GM23248 (cell line): Measurements from ENCODE around the gene OXSR1. TPM values are rescaled to one million over a fixed set of nuclear protein-coding genes. Genes with fewer than 3 reads are reported as not detected.

Source experiments
- DNase-seq: peaks from one replicate; pipeline ENCODE4 v3.0.0-alpha.2; 2015
- H2AFZ ChIP-seq: fragments of 200-600 bp; sonication (generic); 2 replicates; pipeline ENCODE4 v1.6.1; 2016; ENCODE audit warnings: antibody characterized with exemption
- H3F3A ChIP-seq: fragments of 200-600 bp; sonication (generic); 2 replicates; pipeline ENCODE4 v1.6.1; 2016; ENCODE audit warnings: mild to moderate bottlenecking, antibody characterized with exemption, mixed run types; ENCODE audit not compliant: insufficient read depth
- H3K27ac ChIP-seq: fragments of 200-600 bp; sonication (generic); 2 replicates; pipeline ENCODE4 v1.5.1; 2016; ENCODE audit warnings: mild to moderate bottlenecking
- H3K27me3 ChIP-seq: fragments of 200-600 bp; sonication (generic); replicated peaks from 2 replicates; pipeline ENCODE4 v1.6.1; 2016; ENCODE audit warnings: mild to moderate bottlenecking; ENCODE audit not compliant: insufficient read depth
- H3K36me3 ChIP-seq: fragments of 200-600 bp; sonication (generic); 2 replicates; pipeline ENCODE4 v1.6.1; 2016; ENCODE audit warnings: low read depth, mild to moderate bottlenecking
- H3K4me1 ChIP-seq: fragments of 200-600 bp; sonication (generic); 2 replicates; pipeline ENCODE4 v1.6.1; 2016; ENCODE audit warnings: mild to moderate bottlenecking; ENCODE audit not compliant: insufficient read depth
- H3K4me2 ChIP-seq: fragments of 200-600 bp; sonication (generic); one replicate; pipeline ENCODE4 v1.6.1; 2016; ENCODE audit warnings: mild to moderate bottlenecking; ENCODE audit not compliant: unreplicated experiment
- H3K4me3 ChIP-seq: fragments of 200-600 bp; sonication (generic); 2 replicates; pipeline ENCODE4 v1.5.1; 2016; ENCODE audit warnings: mild to moderate bottlenecking
- H3K79me2 ChIP-seq: fragments of 200-600 bp; sonication (generic); 2 replicates; pipeline ENCODE4 v1.6.1; 2016; ENCODE audit warnings: mild to moderate bottlenecking; ENCODE audit not compliant: insufficient read depth
- H3K9ac ChIP-seq: fragments of 200-600 bp; sonication (generic); 2 replicates; pipeline ENCODE4 v1.6.1; 2016; ENCODE audit warnings: mild to moderate bottlenecking
- H3K9me2 ChIP-seq: fragments of 200-600 bp; sonication (generic); 2 replicates; pipeline ENCODE4 v1.6.1; 2016; ENCODE audit warnings: mixed run types, mild to moderate bottlenecking, moderate library complexity; ENCODE audit not compliant: insufficient read depth
- H3K9me3 ChIP-seq: fragments of 200-600 bp; sonication (generic); one replicate; pipeline ENCODE4 v1.6.1; 2017; ENCODE audit warnings: low read depth
- H4K20me1 ChIP-seq: fragments of 200-600 bp; sonication (generic); 2 replicates; pipeline ENCODE4 v1.6.0; 2016; ENCODE audit not compliant: insufficient read depth
- EZH2 ChIP-seq: fragments of 200-600 bp; sonication (generic); IDR thresholded peaks from 2 replicates; pipeline ENCODE4 v1.6.1; 2018; ENCODE audit warnings: antibody characterized with exemption, mild to moderate bottlenecking; ENCODE audit not compliant: insufficient read depth, poor library complexity, severe bottlenecking
- EZH2phosphoT487 ChIP-seq: fragments of 200-600 bp; sonication (generic); IDR thresholded peaks from 2 replicates; pipeline ENCODE4 v1.6.1; 2018; ENCODE audit warnings: antibody characterized with exemption, moderate library complexity, mild to moderate bottlenecking, low read depth; ENCODE audit not compliant: insufficient read depth
- WGBS, 2 experiments: methylation state at CpG; one replicate each; pipeline ENCODE4 v1.1.6; 2015 to 2017; ENCODE audit warnings: low lambda C conversion rate in 2 of 2, low coverage in 1 of 2; ENCODE audit errors: missing lambda C conversion rate in 2 of 2; 5-methylcytosine and 5-hydroxymethylcytosine counted together
- in situ Hi-C: fragments of 300-500 bp; cut with MboI; formaldehyde crosslinking; loops from 2 replicates; pipeline ENCODE4 v1.15.0; 2020
- polyA plus RNA-seq: library from polyadenylated mRNA; unstranded; fragments of >200 nt; fragmentation: Nextera tagmentation; extraction: Ambion mirVana; gene quantifications from 2 replicates; pipeline ENCODE4 v1.2.1, GENCODE V29; 2016
- total RNA-seq: library from RNA; depleted of rRNA; stranded (reverse); fragments of >200 nt; shearing (Covaris generic); gene quantifications from 2 replicates; pipeline ENCODE4 v1.2.3, GENCODE V29; 2014

The OXSR1 gene
- total and polyA plus RNA-seq, 2 experiments from 2014 or later: 17.1 to 29.5 TPM

DNA sequence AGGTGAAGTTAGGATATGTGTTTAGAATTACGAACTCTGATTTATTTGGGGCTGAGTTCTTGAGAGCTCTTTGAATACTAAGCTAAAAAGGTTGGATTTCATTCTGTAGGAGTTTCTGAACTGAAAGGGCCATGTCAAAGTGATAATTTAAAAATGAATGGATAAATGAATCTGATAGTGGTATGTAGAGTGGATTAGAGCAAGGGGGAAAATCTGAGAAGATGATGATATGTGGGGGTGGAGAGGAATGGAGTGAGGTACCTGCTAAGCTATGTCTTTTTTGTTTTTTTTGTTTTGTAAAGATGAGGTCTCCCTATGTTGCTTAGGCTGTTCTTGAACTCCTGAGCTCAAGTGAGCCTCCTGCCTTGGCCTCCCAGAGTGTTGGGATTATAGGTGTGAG, 55.7 kb downstream of the OXSR1 start:
- H3K79me2 ChIP-seq: peaks cover 83% of the 10 kb centered on the region
- no peaks in the 10 kb centered on the region for H3K9me2 ChIP-seq
- TF ChIP-seq EZH2phosphoT487: no peak
- no peaks in the 10 kb centered on the region for H3K27me3 ChIP-seq
- H3F3A ChIP-seq: peaks cover 27% of the 10 kb centered on the region
- no peak overlapping the region for H3K9ac ChIP-seq
- H3K27ac ChIP-seq: no peak overlapping the region
- no peaks in the 10 kb centered on the region for H3K9me3 ChIP-seq
- peaks cover 42% of the 10 kb centered on the region for H3K36me3 ChIP-seq
- no peak overlapping the region for H3K4me2 ChIP-seq
- DNase-seq: no peak
- no peak overlapping the region for H2AFZ ChIP-seq
- 94 to 95% methylated on average over 1 of the region's 1 CpG for WGBS, 2 experiments
- in situ Hi-C loops: no loop called here
- no peak overlapping the region for H3K4me3 ChIP-seq
- no peaks in the 10 kb centered on the region for H4K20me1 ChIP-seq
- peaks cover 18% of the 10 kb centered on the region for H3K4me1 ChIP-seq

GRCh38 chr3:38222032-38222634, 56.8 kb downstream of the OXSR1 start:
- TF ChIP-seq EZH2: no peak
- TF ChIP-seq EZH2phosphoT487: no peak
- H3K27ac ChIP-seq: no peak overlapping the region
- peaks cover 30% of the 10 kb centered on the region for H3F3A ChIP-seq
- in situ Hi-C loops: no loop called here
- H3K4me2 ChIP-seq: no peak overlapping the region
- no peaks in the 10 kb centered on the region for H3K9me2 ChIP-seq
- H3K9me3 ChIP-seq: no peaks in the 10 kb centered on the region
- WGBS, 2 experiments: 91 to 92% methylated on average over 7 of the region's 7 CpGs
- peaks cover 39% of the 10 kb centered on the region for H3K36me3 ChIP-seq
- no peaks in the 10 kb centered on the region for H3K27me3 ChIP-seq
- no peaks in the 10 kb centered on the region for H4K20me1 ChIP-seq
- H2AFZ ChIP-seq: no peak overlapping the region
- H3K4me1 ChIP-seq: peaks cover 26% of the 10 kb centered on the region
- DNase-seq: no peak
- no peak overlapping the region for H3K4me3 ChIP-seq
- peaks cover 71% of the 10 kb centered on the region for H3K79me2 ChIP-seq
- no peak overlapping the region for H3K9ac ChIP-seq

DNA sequence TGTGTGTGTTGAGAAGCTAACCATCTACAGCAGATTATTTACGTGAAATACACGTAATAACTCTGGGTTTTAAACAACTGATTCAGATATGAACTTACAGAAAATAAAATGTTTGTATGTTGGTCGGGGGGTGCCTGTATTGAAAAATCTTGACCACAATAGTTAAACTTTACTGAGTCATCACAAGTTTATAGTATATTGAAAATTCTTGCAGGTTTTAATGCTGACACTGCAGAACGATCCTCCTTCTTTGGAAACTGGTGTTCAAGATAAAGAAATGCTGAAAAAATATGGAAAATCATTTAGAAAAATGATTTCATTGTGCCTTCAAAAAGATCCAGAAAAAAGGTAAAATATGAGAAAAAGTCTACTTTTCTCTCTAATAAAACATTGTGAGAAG, 59.0 kb downstream of the OXSR1 start:
- no peak overlapping the region for H3K4me3 ChIP-seq
- H2AFZ ChIP-seq: no peak overlapping the region
- no peaks in the 10 kb centered on the region for H3K27me3 ChIP-seq
- DNase-seq: no peak
- H3K9me2 ChIP-seq: no peaks in the 10 kb centered on the region
- no peak for TF ChIP-seq EZH2phosphoT487
- in situ Hi-C loops: no loop called here
- no peaks in the 10 kb centered on the region for H4K20me1 ChIP-seq
- H3F3A ChIP-seq: peaks cover 42% of the 10 kb centered on the region
- no peak overlapping the region for H3K9ac ChIP-seq
- no peak overlapping the region for H3K4me2 ChIP-seq
- WGBS, 2 experiments: 91 to 94% methylated on average over 4 of the region's 4 CpGs
- peaks cover 49% of the 10 kb centered on the region for H3K79me2 ChIP-seq
- no peaks in the 10 kb centered on the region for H3K9me3 ChIP-seq
- H3K4me1 ChIP-seq: peaks cover 45% of the 10 kb centered on the region
- H3K27ac ChIP-seq: no peak overlapping the region
- H3K36me3 ChIP-seq: peaks cover 38% of the 10 kb centered on the region

- Histone ChIP-seq H3K9ac (peak overlapping the region; percentile 22; the same call in 1 of the 2 replicates), H3K4me1 (peaks cover 45% of the 10 kb centered on the region), H3K79me2 (peaks cover 46% of the 10 kb centered on the region), H3K9me2 (no peaks in the 10 kb centered on the region), H3F3A (peaks cover 42% of the 10 kb centered on the region), H2AFZ (no peak overlapping the region), H3K36me3 (peaks cover 53% of the 10 kb centered on the region), H3K4me3 (no peak overlapping the region), H4K20me1 (no peaks in the 10 kb centered on the region), H3K4me2 (peak overlapping the region; percentile 43), H3K9me3 (no peaks in the 10 kb centered on the region), H3K27me3 (no peaks in the 10 kb centered on the region), H3K27ac (peak overlapping the region; percentile 62)
- peak; percentile 81 for DNase-seq
- no peak for TF ChIP-seq EZH2phosphoT487
- no peak for TF ChIP-seq EZH2
- WGBS, 2 experiments: 94 to 96% methylated on average over 2 of the region's 2 CpGs
- in situ Hi-C loops: no loop called here
These were observed 60.9 kb downstream of the OXSR1 start for GRCh38 chr3:38226273-38226672.
